Naive thymus-derived CD4-positive, alpha-beta T cell (primary cell): ENCODE data around the gene AK2. TPM values are rescaled to one million over a fixed set of nuclear protein-coding genes. Genes with fewer than 3 reads are reported as not detected.
A peak's percentile ranks its signal among the peaks of the same experiment; 100 is the strongest.

Experiments
- ATAC-seq: fragments of 150-1000 bp; cut with Tn5 transposase; 2 replicates; pipeline ENCODE4 v1.10.0; 2021; ENCODE audit warnings: mild to moderate bottlenecking, moderate library complexity
- CTCF ChIA-PET: fragments of 350-600 bp; sonication (Branson Sonifier 250); formaldehyde crosslinking; loops from one replicate; lab custom pipeline; 2021; ENCODE audit warnings: antibody characterized with exemption; lab: Charles Lee
- POLR2A ChIA-PET: fragments of 350-600 bp; sonication (Branson Sonifier 250); formaldehyde crosslinking; loops from one replicate; lab custom pipeline; 2021; ENCODE audit warnings: antibody characterized with exemption, inconsistent platforms; lab: Charles Lee
- DNase-seq, 9 donors: peaks; one replicate each; pipeline versions ENCODE4 v3.0.0 to v3.0.0-alpha.2; 2020 to 2022; ENCODE audit warnings: mixed read lengths in 1 of 9
- H3K27ac ChIP-seq: one replicate; pipeline ENCODE4 v1.7.0; 2013; ENCODE audit warnings: mild to moderate bottlenecking, low read depth, low read length, moderate library complexity
- H3K27me3 ChIP-seq, 2 donors: one replicate each; pipeline ENCODE4 v1.7.0; 2013; ENCODE audit warnings: low read length in 2 of 2, mild to moderate bottlenecking in 2 of 2, moderate library complexity in 2 of 2; ENCODE audit not compliant: control insufficient read depth in 2 of 2, insufficient read depth in 2 of 2
- H3K36me3 ChIP-seq, 3 experiments: 1 replicate in 2 of 3; 2 replicates in 1 of 3; pipeline ENCODE4 v1.7.0; 2013; ENCODE audit warnings: low read length in 3 of 3, mild to moderate bottlenecking in 3 of 3, moderate library complexity in 1 of 3; ENCODE audit not compliant: insufficient read depth in 3 of 3, control insufficient read depth in 2 of 3
- H3K4me1 ChIP-seq, 2 donors: one replicate each; pipeline ENCODE4 v1.7.0; 2013; ENCODE audit warnings: low read length in 2 of 2, mild to moderate bottlenecking in 2 of 2, moderate library complexity in 1 of 2; ENCODE audit not compliant: control insufficient read depth in 2 of 2, insufficient read depth in 2 of 2
- H3K4me3 ChIP-seq: 2 replicates; pipeline ENCODE4 v1.7.0; 2013; ENCODE audit warnings: mild to moderate bottlenecking, low read length
- H3K9me3 ChIP-seq, 3 experiments: 1 replicate in 2 of 3; 2 replicates in 1 of 3; pipeline ENCODE4 v1.7.0; 2013; ENCODE audit warnings: low read length in 3 of 3; ENCODE audit not compliant: control insufficient read depth in 2 of 3
- H3K27ac Mint-ChIP-seq, 9 donors: one replicate each; pipeline ENCODE4 v1.8.0; 2020 to 2022; ENCODE audit warnings: mixed read lengths in 9 of 9, mild to moderate bottlenecking in 8 of 9, moderate library complexity in 5 of 9, inconsistent platforms in 2 of 9
- H3K27me3 Mint-ChIP-seq, 5 donors: one replicate each; pipeline ENCODE4 v1.8.0; 2021 to 2022; ENCODE audit warnings: mixed read lengths in 5 of 5, mild to moderate bottlenecking in 1 of 5
- H3K36me3 Mint-ChIP-seq, 5 donors: one replicate each; pipeline ENCODE4 v1.8.0; 2020 to 2022; ENCODE audit warnings: mixed read lengths in 5 of 5, mild to moderate bottlenecking in 3 of 5, inconsistent platforms in 1 of 5
- H3K4me1 Mint-ChIP-seq, 7 donors: one replicate each; pipeline ENCODE4 v1.8.0; 2020 to 2022; ENCODE audit warnings: mixed read lengths in 7 of 7, mild to moderate bottlenecking in 3 of 7, inconsistent platforms in 1 of 7
- H3K4me3 Mint-ChIP-seq, 10 donors: one replicate each; pipeline ENCODE4 v1.8.0; 2020 to 2022; ENCODE audit warnings: mild to moderate bottlenecking in 10 of 10, mixed read lengths in 10 of 10, moderate library complexity in 6 of 10, inconsistent platforms in 2 of 10
- H3K9me3 Mint-ChIP-seq, 11 donors: one replicate each; pipeline ENCODE4 v1.8.0; 2020 to 2022; ENCODE audit warnings: mixed read lengths in 11 of 11, mild to moderate bottlenecking in 4 of 11, inconsistent platforms in 1 of 11, moderate library complexity in 1 of 11
- intact Hi-C, 2 donors: fragments of 100-400 bp; cut with micrococcal nuclease; formaldehyde crosslinking; loops; one replicate each; pipeline ENCODE4 v1.15.1; 2023
- polyA plus RNA-seq, 2 donors: library from polyadenylated mRNA; unstranded; fragments of 300-500 nt; fragmentation: Illumina TruSeq; gene quantifications; one replicate each; pipeline ENCODE4 v1.2.3, GENCODE V29; 2021
- total RNA-seq, 6 experiments: library from RNA in 5 of 6; stranded (reverse) in 5 of 6; gene quantifications; 1 replicate in 5 of 6; 2 replicates in 1 of 6; pipeline ENCODE4 v1.2.3 and lab custom pipeline; 2021 to 2026

Gene AK2
- total and polyA plus RNA-seq, 7 experiments from 2014 or later, result 53.8 to 219 (median 97.4) TPM

- Mint-ChIP-seq H3K27ac (peak overlapping the region in 4 of 9 donors; percentile 3 to 71 (median 33)), H3K4me3 (peak overlapping the region in 2 of 10 donors; percentile 15 to 30), H3K4me1 (peaks cover 45 to 72% (median 66%) of the 10 kb centered on the region in 7 donors), H3K36me3 (peaks cover 0 to 20% (median 2%) of the 10 kb centered on the region in 5 donors), H3K27me3 (no peaks in the 10 kb centered on the region), H3K9me3 (no peaks in the 10 kb centered on the region)
- Histone ChIP-seq H3K27ac (no peak overlapping the region), H3K27me3 (no peaks in the 10 kb centered on the region), H3K4me3 (no peak overlapping the region), H3K4me1 (peaks cover 28 to 32% of the 10 kb centered on the region in 2 donors), H3K36me3 (no peaks in the 10 kb centered on the region), H3K9me3 (no peaks in the 10 kb centered on the region)
- ATAC-seq (no peak), DNase-seq (no peak)
- ChIA-PET CTCF (interaction anchor here (0.6 kb wide), 1 partner anchor 12 kb away, joined by 3 read pairs; no protein-coding TSS in a partner anchor), POLR2A (interaction anchor here (0.5 kb wide), 1 partner anchor 17 kb away, joined by 3 read pairs; no protein-coding TSS in a partner anchor)
- intact Hi-C loops, result no loop called here
These were observed 76.3 kb downstream of the AK2 start for GRCh38 chr1:32960342-32960741.

DNA sequence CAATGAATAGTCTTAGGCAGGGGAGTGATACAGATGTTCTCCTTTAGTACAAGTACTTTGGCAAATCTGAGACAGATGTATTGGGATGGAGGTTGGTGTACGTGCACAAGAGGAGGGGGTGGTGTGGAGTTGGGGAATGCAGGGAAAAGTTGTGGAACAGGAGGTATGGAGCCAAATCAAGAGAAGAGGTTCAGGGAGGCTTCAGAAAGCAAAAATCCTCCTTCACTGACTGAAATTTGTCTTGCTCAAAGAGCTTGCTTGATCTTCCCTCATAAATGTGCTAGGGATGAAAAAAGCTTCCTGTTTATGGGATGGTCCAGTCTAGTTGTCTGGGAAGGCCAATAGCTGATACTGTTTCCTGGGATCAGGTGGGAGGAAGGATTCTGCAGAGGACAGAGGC is 77.9 kb downstream of the AK2 start:
- Histone ChIP-seq H3K9me3 (no peaks in the 10 kb centered on the region), H3K27ac (no peak overlapping the region), H3K4me1 (peaks cover 23 to 28% of the 10 kb centered on the region in 2 donors), H3K4me3 (no peak overlapping the region), H3K36me3 (no peaks in the 10 kb centered on the region), H3K27me3 (no peaks in the 10 kb centered on the region)
- ChIA-PET POLR2A (interaction anchor here (0.6 kb wide), 1 partner anchor 75 kb away, joined by 3 read pairs; no protein-coding TSS in a partner anchor), CTCF (no interaction called here)
- Mint-ChIP-seq H3K9me3 (no peaks in the 10 kb centered on the region), H3K4me3 (no peak overlapping the region), H3K27ac (peak overlapping the region in 1 of 9 donors; percentile 10), H3K36me3 (peaks cover 0 to 27% (median 9%) of the 10 kb centered on the region in 5 donors), H3K4me1 (peaks cover 45 to 73% (median 70%) of the 10 kb centered on the region in 7 donors), H3K27me3 (no peaks in the 10 kb centered on the region)
- DNase-seq (no peak), ATAC-seq (no peak)
- intact Hi-C loops, result no loop called here

Other genes starting within 250 kb of the AK2 start
- gene YARS1, start 219.5 kb downstream of the AK2 start, total RNA-seq, result 100 to 1,000 TPM in 2 of 5 experiments, 10 to 100 TPM in 3; 70.2 to 175 (median 86.8) TPM
- gene YARS1, start 219.5 kb downstream of the AK2 start, polyA plus RNA-seq, result 10 to 100 TPM; 48.6 to 49.5 TPM
- gene S100PBP, start 219.2 kb downstream of the AK2 start, total RNA-seq, result 10 to 100 TPM; 36.3 to 69.0 (median 60.2) TPM
- gene S100PBP, start 219.2 kb downstream of the AK2 start, polyA plus RNA-seq, result 1 to 10 TPM; 9.3 to 9.6 TPM
- not detected for gene FNDC5, start 166.0 kb downstream of the AK2 start, total RNA-seq
- under 1 TPM in 1 of 2 donors, not detected in 1; 0.25 TPM for gene FNDC5, start 166.0 kb downstream of the AK2 start, polyA plus RNA-seq
- gene HPCA, start 150.4 kb downstream of the AK2 start, total RNA-seq, result under 1 TPM in 2 of 5 experiments, not detected in 3; 0.31 to 0.43 TPM
- gene HPCA, start 150.4 kb downstream of the AK2 start, polyA plus RNA-seq, result not detected
- gene TMEM54, start 135.5 kb downstream of the AK2 start, total RNA-seq, result not detected
- gene TMEM54, start 135.5 kb downstream of the AK2 start, polyA plus RNA-seq, result not detected
- gene RNF19B, start 72.1 kb downstream of the AK2 start, total RNA-seq, result 10 to 100 TPM; 17.1 to 58.1 (median 39.2) TPM
- 1 to 10 TPM in 1 of 2 donors, under 1 TPM in 1; 0.58 to 2.2 TPM for gene RNF19B, start 72.1 kb downstream of the AK2 start, polyA plus RNA-seq
- gene AZIN2, start 44.3 kb upstream of the AK2 start, total RNA-seq, result 1 to 10 TPM; 5.3 to 9.6 (median 9.0) TPM
- 1 to 10 TPM; 4.3 to 5.1 TPM for gene AZIN2, start 44.3 kb upstream of the AK2 start, polyA plus RNA-seq
- 10 to 100 TPM; 13.2 to 24.2 (median 19.4) TPM for gene TRIM62, start 145.2 kb upstream of the AK2 start, total RNA-seq
- 1 to 10 TPM; 3.6 to 7.9 TPM for gene TRIM62, start 145.2 kb upstream of the AK2 start, polyA plus RNA-seq
- 10 to 100 TPM; 24.7 to 30.5 (median 27.0) TPM for gene ZNF362, start 219.6 kb upstream of the AK2 start, total RNA-seq
- gene ZNF362, start 219.6 kb upstream of the AK2 start, polyA plus RNA-seq, result 10 to 100 TPM; 17.2 to 30.0 TPM